HepG2 (cell line): ENCODE measurements around the gene EFS. TPM values are rescaled to one million over a fixed set of nuclear protein-coding genes. Genes with fewer than 3 reads are reported as not detected.

Experiments
- BHLHE40 ChIP-seq: IDR thresholded peaks from 2 replicates; pipeline ENCODE4 v1.6.1; 2011; ENCODE audit warnings: low read length, improper control_type of control experiment
- BRCA1 ChIP-seq: sonication (generic); formaldehyde crosslinking; IDR thresholded peaks from 2 replicates; pipeline ENCODE4 v1.4.0; 2020; ENCODE audit warnings: missing genetic modification reagents
- CC2D1A ChIP-seq: sonication (generic); formaldehyde crosslinking; IDR thresholded peaks from 2 replicates; pipeline ENCODE4 v1.8.1; 2023; ENCODE audit warnings: mild to moderate bottlenecking, missing genetic modification reagents
- KLF15 ChIP-seq: sonication (generic); formaldehyde crosslinking; IDR thresholded peaks from 2 replicates; pipeline ENCODE4 v1.8.1; 2023; ENCODE audit warnings: borderline replicate concordance, mild to moderate bottlenecking, inconsistent platforms, missing genetic modification reagents, mixed read lengths
- MXI1 ChIP-seq: IDR thresholded peaks from 3 replicates; pipeline ENCODE4 v1.6.1; 2012; ENCODE audit warnings: low read depth, low read length, inconsistent platforms, borderline replicate concordance
- NFE2L2 ChIP-seq: fragments of 150-350 bp; IDR thresholded peaks from 2 replicates; pipeline ENCODE4 v1.6.1; 2014; ENCODE audit warnings: low read length
- POLR2AphosphoS5 ChIP-seq: IDR thresholded peaks from 2 replicates; pipeline ENCODE4 v1.6.1; 2012; ENCODE audit warnings: low read depth, low read length
- PRPF4 ChIP-seq: fragments of 200-400 bp; formaldehyde crosslinking; IDR thresholded peaks from 2 replicates; pipeline ENCODE4 v1.6.1; 2016; ENCODE audit warnings: low read length, low read depth; ENCODE audit not compliant: poor library complexity, severe bottlenecking
- RBM22 ChIP-seq: fragments of 200-400 bp; formaldehyde crosslinking; optimal IDR thresholded peaks from 2 replicates; pipeline ENCODE3; 2017; ENCODE audit warnings: mild to moderate bottlenecking, low read length, moderate library complexity
- STAG1 ChIP-seq: sonication (generic); formaldehyde crosslinking; IDR thresholded peaks from 2 replicates; pipeline ENCODE4 v1.4.0; 2020; ENCODE audit warnings: missing genetic modification reagents
- TARDBP ChIP-seq: sonication (generic); formaldehyde crosslinking; IDR thresholded peaks from 2 replicates; pipeline ENCODE4 v1.8.0; 2022; ENCODE audit warnings: mild to moderate bottlenecking, missing genetic modification reagents
- ZFP36L1 ChIP-seq: sonication (generic); formaldehyde crosslinking; IDR thresholded peaks from 2 replicates; pipeline ENCODE4 v1.8.0; 2022; ENCODE audit warnings: mild to moderate bottlenecking, missing genetic modification reagents, moderate library complexity
- ZNF234 ChIP-seq: sonication (generic); formaldehyde crosslinking; conservative IDR thresholded peaks from 2 replicates; pipeline ENCODE4 v1.5.1; 2020; ENCODE audit warnings: mild to moderate bottlenecking, missing genetic modification reagents
- ZSCAN25 ChIP-seq: sonication (generic); formaldehyde crosslinking; IDR thresholded peaks from 2 replicates; pipeline ENCODE4 v1.8.0; 2022; ENCODE audit warnings: mild to moderate bottlenecking, missing genetic modification reagents
- polyA plus RNA-seq, 8 experiments: library from polyadenylated mRNA; depleted of rRNA in 3 of 8; stranded (reverse) in 7 of 8; unstranded in 1 of 8; fragments of >200 nt; fragmentation: Illumina TruSeq in 4 of 8; extraction: Trizol in 4 of 8; gene quantifications; 2 replicates each; pipeline versions ENCODE4 v1.2.1 to v1.2.3, GENCODE V29; 2011 to 2016; ENCODE audit warnings: low read depth in 4 of 8, missing spikeins in 1 of 8, mixed read lengths in 1 of 8; ENCODE audit not compliant: insufficient read depth in 1 of 8
- total RNA-seq, 5 experiments: library from RNA; depleted of rRNA; stranded (reverse); fragments of >200 nt; fragmentation: Illumina TruSeq; extraction: Trizol; gene quantifications; 2 replicates each; pipeline ENCODE4 v1.2.3, GENCODE V29; 2016; ENCODE audit warnings: low read depth in 1 of 5
- TF ChIP-seq, protein P1 (sequence below): sonication (generic); formaldehyde crosslinking; IDR thresholded peaks from 2 replicates; pipeline ENCODE4 v1.5.1; 2020; ENCODE audit warnings: missing genetic modification reagents, mild to moderate bottlenecking, borderline replicate concordance
- TF ChIP-seq, protein P2 (sequence below): sonication (generic); formaldehyde crosslinking; IDR thresholded peaks from 2 replicates; pipeline ENCODE4 v1.8.1; 2022; ENCODE audit warnings: mild to moderate bottlenecking, missing genetic modification reagents
- TF ChIP-seq, protein P3 (sequence below): sonication (generic); formaldehyde crosslinking; IDR thresholded peaks from 2 replicates; pipeline ENCODE4 v1.5.0; 2020; ENCODE audit warnings: missing genetic modification reagents
- TF ChIP-seq, protein P4 (sequence below): sonication (generic); formaldehyde crosslinking; IDR thresholded peaks from 2 replicates; pipeline ENCODE4 v1.5.1; 2020; ENCODE audit warnings: missing genetic modification reagents, mild to moderate bottlenecking, borderline replicate concordance
- TF ChIP-seq, protein P5 (sequence below): sonication (generic); formaldehyde crosslinking; IDR thresholded peaks from 2 replicates; pipeline ENCODE4 v1.5.1; 2020; ENCODE audit warnings: mild to moderate bottlenecking, missing genetic modification reagents, moderate library complexity

Gene EFS
- total and polyA plus RNA-seq, 2 of the 13 experiments (the other 11 are each of a cell fraction or from before 2014, with no cell fraction given): not detected

DNA sequence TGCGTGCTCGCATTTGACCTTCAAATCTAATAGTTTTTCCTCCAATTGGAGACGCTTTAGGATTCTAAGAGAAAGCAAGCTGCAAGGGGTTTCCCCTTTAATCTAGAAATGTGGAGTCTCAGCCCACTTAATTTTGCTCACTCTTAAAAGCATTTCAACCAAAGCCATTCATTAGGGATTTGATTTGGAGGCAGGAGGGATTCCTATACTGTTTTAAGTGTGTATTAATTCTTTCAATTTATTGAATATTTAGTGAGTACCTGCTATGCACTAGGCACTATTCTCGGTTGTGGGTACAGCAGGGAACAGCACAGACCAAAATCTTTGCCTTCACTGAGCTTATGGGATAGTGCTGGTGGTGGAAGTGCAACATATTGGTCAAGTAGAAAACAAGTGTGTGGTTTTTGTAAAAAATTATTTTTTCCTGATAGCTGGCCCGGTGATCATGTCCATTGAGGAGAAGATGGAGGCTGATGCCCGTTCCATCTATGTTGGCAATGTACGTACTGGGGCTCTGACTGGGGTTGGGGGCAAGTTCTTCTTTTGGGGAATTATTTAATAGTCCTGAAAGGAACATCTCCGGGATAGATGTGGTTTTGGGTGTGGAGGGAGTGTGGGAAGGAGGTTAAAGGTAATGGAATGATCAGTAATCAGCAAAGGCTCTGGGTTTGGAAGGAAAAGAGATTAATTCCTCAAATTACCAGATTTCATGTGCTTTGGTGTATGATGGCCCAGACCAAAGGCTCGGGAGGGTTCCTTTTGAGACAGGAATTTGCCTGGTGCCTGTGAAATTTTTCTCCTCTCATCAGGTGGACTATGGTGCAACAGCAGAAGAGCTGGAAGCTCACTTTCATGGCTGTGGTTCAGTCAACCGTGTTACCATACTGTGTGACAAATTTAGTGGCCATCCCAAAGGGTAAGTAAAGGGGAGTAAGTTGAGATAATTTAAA is 42.1 kb downstream of the EFS start (continued):
- TF ChIP-seq, protein P1, sequence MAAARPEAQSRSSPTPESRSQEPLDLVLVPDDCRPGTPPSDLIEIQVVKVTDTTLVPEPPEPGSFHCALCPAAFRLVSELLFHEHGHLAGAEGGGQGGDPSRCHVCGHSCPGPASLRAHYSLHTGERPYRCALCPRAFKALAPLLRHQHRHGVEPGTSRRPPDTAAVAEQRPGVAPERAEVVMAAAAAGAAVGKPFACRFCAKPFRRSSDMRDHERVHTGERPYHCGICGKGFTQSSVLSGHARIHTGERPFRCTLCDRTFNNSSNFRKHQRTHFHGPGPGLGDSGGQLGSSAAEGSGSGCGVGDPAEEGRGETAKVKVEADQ (CRISPR knock-in tag): peak; percentile 58
- no peak for TF ChIP-seq ZSCAN25 (CRISPR knock-in tag)
- no peak for TF ChIP-seq CC2D1A (CRISPR knock-in tag)
- no peak for TF ChIP-seq ZFP36L1 (CRISPR knock-in tag)
- no peak for TF ChIP-seq TARDBP
- no peak for TF ChIP-seq POLR2AphosphoS5
- no peak for TF ChIP-seq MXI1
- no peak for TF ChIP-seq PRPF4
- no peak for TF ChIP-seq BHLHE40
- TF ChIP-seq, protein P2, sequence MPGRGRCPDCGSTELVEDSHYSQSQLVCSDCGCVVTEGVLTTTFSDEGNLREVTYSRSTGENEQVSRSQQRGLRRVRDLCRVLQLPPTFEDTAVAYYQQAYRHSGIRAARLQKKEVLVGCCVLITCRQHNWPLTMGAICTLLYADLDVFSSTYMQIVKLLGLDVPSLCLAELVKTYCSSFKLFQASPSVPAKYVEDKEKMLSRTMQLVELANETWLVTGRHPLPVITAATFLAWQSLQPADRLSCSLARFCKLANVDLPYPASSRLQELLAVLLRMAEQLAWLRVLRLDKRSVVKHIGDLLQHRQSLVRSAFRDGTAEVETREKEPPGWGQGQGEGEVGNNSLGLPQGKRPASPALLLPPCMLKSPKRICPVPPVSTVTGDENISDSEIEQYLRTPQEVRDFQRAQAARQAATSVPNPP (CRISPR knock-in tag): no peak
- TF ChIP-seq, protein P3, sequence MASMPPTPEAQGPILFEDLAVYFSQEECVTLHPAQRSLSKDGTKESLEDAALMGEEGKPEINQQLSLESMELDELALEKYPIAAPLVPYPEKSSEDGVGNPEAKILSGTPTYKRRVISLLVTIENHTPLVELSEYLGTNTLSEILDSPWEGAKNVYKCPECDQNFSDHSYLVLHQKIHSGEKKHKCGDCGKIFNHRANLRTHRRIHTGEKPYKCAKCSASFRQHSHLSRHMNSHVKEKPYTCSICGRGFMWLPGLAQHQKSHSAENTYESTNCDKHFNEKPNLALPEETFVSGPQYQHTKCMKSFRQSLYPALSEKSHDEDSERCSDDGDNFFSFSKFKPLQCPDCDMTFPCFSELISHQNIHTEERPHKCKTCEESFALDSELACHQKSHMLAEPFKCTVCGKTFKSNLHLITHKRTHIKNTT (CRISPR knock-in tag): no peak
- peak; percentile 65; the same call in 1 of the 2 replicates for TF ChIP-seq BRCA1 (CRISPR knock-in tag)
- TF ChIP-seq RBM22: peak; percentile 13
- TF ChIP-seq KLF15 (CRISPR knock-in tag): no peak
- TF ChIP-seq, protein P4, sequence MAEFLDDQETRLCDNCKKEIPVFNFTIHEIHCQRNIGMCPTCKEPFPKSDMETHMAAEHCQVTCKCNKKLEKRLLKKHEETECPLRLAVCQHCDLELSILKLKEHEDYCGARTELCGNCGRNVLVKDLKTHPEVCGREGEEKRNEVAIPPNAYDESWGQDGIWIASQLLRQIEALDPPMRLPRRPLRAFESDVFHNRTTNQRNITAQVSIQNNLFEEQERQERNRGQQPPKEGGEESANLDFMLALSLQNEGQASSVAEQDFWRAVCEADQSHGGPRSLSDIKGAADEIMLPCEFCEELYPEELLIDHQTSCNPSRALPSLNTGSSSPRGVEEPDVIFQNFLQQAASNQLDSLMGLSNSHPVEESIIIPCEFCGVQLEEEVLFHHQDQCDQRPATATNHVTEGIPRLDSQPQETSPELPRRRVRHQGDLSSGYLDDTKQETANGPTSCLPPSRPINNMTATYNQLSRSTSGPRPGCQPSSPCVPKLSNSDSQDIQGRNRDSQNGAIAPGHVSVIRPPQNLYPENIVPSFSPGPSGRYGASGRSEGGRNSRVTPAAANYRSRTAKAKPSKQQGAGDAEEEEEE (CRISPR knock-in tag): no peak; the same call in 1 of the 2 replicates
- TF ChIP-seq NFE2L2: no peak
- TF ChIP-seq ZNF234 (CRISPR knock-in tag): no peak
- no peak for TF ChIP-seq STAG1
- TF ChIP-seq, protein P5, sequence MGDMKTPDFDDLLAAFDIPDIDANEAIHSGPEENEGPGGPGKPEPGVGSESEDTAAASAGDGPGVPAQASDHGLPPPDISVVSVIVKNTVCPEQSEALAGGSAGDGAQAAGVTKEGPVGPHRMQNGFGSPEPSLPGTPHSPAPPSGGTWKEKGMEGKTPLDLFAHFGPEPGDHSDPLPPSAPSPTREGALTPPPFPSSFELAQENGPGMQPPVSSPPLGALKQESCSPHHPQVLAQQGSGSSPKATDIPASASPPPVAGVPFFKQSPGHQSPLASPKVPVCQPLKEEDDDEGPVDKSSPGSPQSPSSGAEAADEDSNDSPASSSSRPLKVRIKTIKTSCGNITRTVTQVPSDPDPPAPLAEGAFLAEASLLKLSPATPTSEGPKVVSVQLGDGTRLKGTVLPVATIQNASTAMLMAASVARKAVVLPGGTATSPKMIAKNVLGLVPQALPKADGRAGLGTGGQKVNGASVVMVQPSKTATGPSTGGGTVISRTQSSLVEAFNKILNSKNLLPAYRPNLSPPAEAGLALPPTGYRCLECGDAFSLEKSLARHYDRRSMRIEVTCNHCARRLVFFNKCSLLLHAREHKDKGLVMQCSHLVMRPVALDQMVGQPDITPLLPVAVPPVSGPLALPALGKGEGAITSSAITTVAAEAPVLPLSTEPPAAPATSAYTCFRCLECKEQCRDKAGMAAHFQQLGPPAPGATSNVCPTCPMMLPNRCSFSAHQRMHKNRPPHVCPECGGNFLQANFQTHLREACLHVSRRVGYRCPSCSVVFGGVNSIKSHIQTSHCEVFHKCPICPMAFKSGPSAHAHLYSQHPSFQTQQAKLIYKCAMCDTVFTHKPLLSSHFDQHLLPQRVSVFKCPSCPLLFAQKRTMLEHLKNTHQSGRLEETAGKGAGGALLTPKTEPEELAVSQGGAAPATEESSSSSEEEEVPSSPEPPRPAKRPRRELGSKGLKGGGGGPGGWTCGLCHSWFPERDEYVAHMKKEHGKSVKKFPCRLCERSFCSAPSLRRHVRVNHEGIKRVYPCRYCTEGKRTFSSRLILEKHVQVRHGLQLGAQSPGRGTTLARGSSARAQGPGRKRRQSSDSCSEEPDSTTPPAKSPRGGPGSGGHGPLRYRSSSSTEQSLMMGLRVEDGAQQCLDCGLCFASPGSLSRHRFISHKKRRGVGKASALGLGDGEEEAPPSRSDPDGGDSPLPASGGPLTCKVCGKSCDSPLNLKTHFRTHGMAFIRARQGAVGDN (CRISPR knock-in tag): no peak
